ENCODE results near the gene TPK1. TPM values are rescaled to one million over a fixed set of nuclear protein-coding genes. Genes with fewer than 3 reads are reported as not detected.
A peak's percentile ranks its signal among the peaks of the same experiment; 100 is the strongest.

Gene TPK1
- total and polyA plus RNA-seq, 2 of the 8 experiments (the other 6 are each of a cell fraction or from before 2014, with no cell fraction given) = 1.9 to 2.7 TPM

- no peak overlapping the region for H4K8ac ChIP-seq (ENCODE audit: extremely low read depth, insufficient read depth, low read length)
- H4K5ac ChIP-seq (ENCODE audit: insufficient read length, low read depth, low read length) = peak overlapping the region; percentile 94
- peak overlapping the region; percentile 94 for H2BK12ac ChIP-seq (ENCODE audit: low read depth, low read length)
- H4K91ac ChIP-seq (replicated peaks; ENCODE audit: insufficient read length, low read length) = peak overlapping the region; percentile 50
- H3K27ac ChIP-seq (ENCODE audit: low read depth, low read length) = no peak overlapping the region; the same call in 1 of the 2 replicates
- FAIRE-seq (peak; percentile 13), DNase-seq (ENCODE audit: low read depth in 1 of 2, low spot score in 2 of 2) (no peak)
- no peak overlapping the region for H3K9ac ChIP-seq (replicated peaks in 1 of 4; ENCODE audit: extremely low read depth in 1 of 4, low read depth in 3 of 4, low read length in 3 of 4)
- no peaks in the 10 kb centered on the region for H4K20me1 ChIP-seq (replicated peaks in 1 of 2; ENCODE audit: control insufficient read depth in 1 of 2, insufficient read depth in 2 of 2, low read length in 2 of 2)
- peak overlapping the region; percentile 89 for H3K18ac ChIP-seq (ENCODE audit: extremely low read depth, low read length)
- peak overlapping the region; percentile 36 for H2BK120ac ChIP-seq (replicated peaks; ENCODE audit: low read depth, low read length)
- no peak overlapping the region; a peak in 1 of 8 replicates for H3K4me3 ChIP-seq (ENCODE audit: extremely low read depth in 1 of 4, insufficient read depth in 2 of 4, low read depth in 3 of 4, low read length in 4 of 4)
- H3K4me1 ChIP-seq (replicated peaks in 1 of 4; ENCODE audit: control insufficient read depth in 3 of 4, insufficient read depth in 4 of 4, low read length in 3 of 4) = peaks cover 0 to 2% (median 0%) of the 10 kb centered on the region in 4 experiments; a peak in 1 of 7 replicates
- H3K4me2 ChIP-seq (ENCODE audit: insufficient read depth in 1 of 2, low read depth in 2 of 2, low read length in 2 of 2) = peak overlapping the region in 1 of 2 experiments; percentile 8; a peak in 1 of 4 replicates
- no peaks in the 10 kb centered on the region for H3K79me1 ChIP-seq (ENCODE audit: low read depth, low read length)
- ChIA-PET CTCF (ENCODE audit: partially characterized antibody) (interaction anchor here (0.6 to 1.3 kb wide), 5 partner anchors 10 to 1119 kb away, joined by 3 to 4 read pairs (median 3); no protein-coding TSS in a partner anchor), POLR2A (ENCODE audit: partially characterized antibody) (interaction anchor here (1.0 to 1.1 kb wide), 2 partner anchors 18 to 142 kb away, joined by 3 read pairs; no protein-coding TSS in a partner anchor)
- no peak overlapping the region for H2AFZ ChIP-seq (ENCODE audit: low read length)
- no peak overlapping the region for H2AK5ac ChIP-seq (ENCODE audit: low read depth, low read length)
- H3K9me3 ChIP-seq (ENCODE audit: insufficient read depth in 2 of 2, low read depth in 1 of 2, low read length in 1 of 2) = peaks cover 0 to 4% of the 10 kb centered on the region in 2 experiments; a peak in 1 of 4 replicates
- H2BK20ac ChIP-seq (ENCODE audit: low read length) = 0 out of 2 replicates have a peak overlapping the region, but pooled peaks have one; percentile 21
- H3K36me3 ChIP-seq (ENCODE audit: control insufficient read depth in 2 of 4, insufficient read depth in 4 of 4, low read length in 3 of 4) = peaks cover 0 to 4% (median 0%) of the 10 kb centered on the region in 4 experiments; a peak in 1 of 8 replicates
- 63% methylated on average over 4 of the region's 4 CpGs; no CpG with 5 or more reads in 1 of the 2 experiments for WGBS, 2 experiments (ENCODE audit: extremely low coverage in 1 of 2, insufficient coverage in 1 of 2, insufficient read length in 1 of 2, insufficient replicate concordance in 2 of 2, low coverage in 1 of 2, low lambda C conversion rate in 2 of 2, missing lambda C conversion rate in 1 of 2)
- no peak overlapping the region for H3K56ac ChIP-seq (replicated peaks; ENCODE audit: insufficient read length, low read depth, low read length)
- peak overlapping the region; percentile 73; the same call in 1 of the 2 replicates for H2BK5ac ChIP-seq (ENCODE audit: low read depth, low read length)
- H3K23me2 ChIP-seq (ENCODE audit: low read depth, low read length) = no peaks in the 10 kb centered on the region
- no peak overlapping the region for H3K14ac ChIP-seq (ENCODE audit: insufficient read length)
- no peaks in the 10 kb centered on the region for H3K27me3 ChIP-seq (replicated peaks in 1 of 4; ENCODE audit: control insufficient read depth in 3 of 4, extremely low read depth in 1 of 4, insufficient read depth in 3 of 4, low read length in 3 of 4)
- no peak overlapping the region for H2BK15ac ChIP-seq (ENCODE audit: low read length)
- no peaks in the 10 kb centered on the region for H3K79me2 ChIP-seq (ENCODE audit: control insufficient read depth in 1 of 2, insufficient read depth in 2 of 2, low read length in 2 of 2)
- H3K23ac ChIP-seq (ENCODE audit: insufficient read length) = no peak overlapping the region
- no peak overlapping the region for H3K4ac ChIP-seq (replicated peaks; ENCODE audit: insufficient read length, low read depth, low read length)
- TF ChIP-seq TCF12 (IDR thresholded peaks at IDR 0.05; ENCODE audit: low read depth, low read length) = no peak
- TF ChIP-seq EGR1 (IDR thresholded peaks at IDR 0.05; ENCODE audit: borderline replicate concordance, low read depth, low read length) = no peak
- TF ChIP-seq POLR2AphosphoS5 (IDR thresholded peaks at IDR 0.05; ENCODE audit: low read depth, low read length) = no peak
- TF ChIP-seq CREB1 (IDR thresholded peaks at IDR 0.05) = no peak
- no peak for TF ChIP-seq TAF1 (IDR thresholded peaks at IDR 0.05; ENCODE audit: low read depth, low read length)
- no peak for TF ChIP-seq NRF1 (IDR thresholded peaks at IDR 0.05; ENCODE audit: low read depth, low read length)
- no peak for TF ChIP-seq ZNF274 (IDR thresholded peaks at IDR 0.05; ENCODE audit: borderline replicate concordance, extremely low read depth, low read length)
- no peak for TF ChIP-seq CTCF (IDR thresholded peaks at IDR 0.05; ENCODE audit: control extremely low read depth in 1 of 3, insufficient read depth in 1 of 3, low read depth in 1 of 3, low read length in 3 of 3)
- TF ChIP-seq SIRT6 (IDR thresholded peaks at IDR 0.05; ENCODE audit: low read length) = no peak
- TF ChIP-seq NANOG (IDR thresholded peaks at IDR 0.05; ENCODE audit: insufficient read depth, low read depth, low read length, poor library complexity, severe bottlenecking) = no peak
- TF ChIP-seq PHF8 (conservative IDR thresholded peaks at IDR 0.05; ENCODE audit: low read depth, low read length) = no peak
- TF ChIP-seq SP4 (IDR thresholded peaks at IDR 0.05; ENCODE audit: low read length) = no peak; the same call in 1 of the 2 replicates
Observed at GRCh38 chr7:144534196-144534595, 301.7 kb downstream of the TPK1 start.

All from H1 (cell line).